SU-DHL-6 (cell line): ENCODE results near the gene FBXW4.

Experiments used
- CTCF ChIP-seq: fragments of 200-600 bp; sonication (generic); IDR thresholded peaks from one replicate; pipeline ENCODE4 v1.5.1; 2017; ENCODE audit warnings: antibody characterized with exemption, mild to moderate bottlenecking, low read length, moderate library complexity; ENCODE audit not compliant: insufficient read depth, poor library complexity, severe bottlenecking
- EZH2phosphoT487 ChIP-seq: fragments of 200-600 bp; sonication (generic), shearing (Covaris generic); conservative IDR thresholded peaks from 2 replicates; pipeline ENCODE4 v1.6.1; 2018; ENCODE audit warnings: mild to moderate bottlenecking, antibody characterized with exemption, low read length, moderate library complexity, mixed read lengths

GRCh38 chr10:101563497-101564040 lies 131.4 kb downstream of the FBXW4 start:
- TF ChIP-seq CTCF (no peak), EZH2phosphoT487 (no peak)
